B cell (primary cell): Measurements from ENCODE around the gene HLA-DQA1. TPM values are rescaled to one million over a fixed set of nuclear protein-coding genes. Genes with fewer than 3 reads are reported as not detected.

ENCODE experiments used
- ATAC-seq: fragments of 200-7000 bp; cut with Tn5 transposase; one replicate; pipeline ENCODE4 v1.10.0; 2021; ENCODE audit warnings: low read depth, mild to moderate bottlenecking, moderate number of reproducible peaks, moderate library complexity
- CTCF ChIA-PET: fragments of 350-600 bp; sonication (Branson Sonifier 250); formaldehyde crosslinking; loops from one replicate; lab custom pipeline; 2021; ENCODE audit warnings: antibody characterized with exemption, inconsistent platforms; lab: Charles Lee
- POLR2A ChIA-PET: fragments of 350-600 bp; sonication (Branson Sonifier 250); formaldehyde crosslinking; loops from one replicate; lab custom pipeline; 2021; ENCODE audit warnings: antibody characterized with exemption; lab: Charles Lee
- DNase-seq: peaks from one replicate; pipeline ENCODE4 v3.0.0; 2013
- H2AFZ ChIP-seq: 2 replicates; pipeline ENCODE4 v1.6.1; 2012; ENCODE audit warnings: mild to moderate bottlenecking, low read depth, low read length; ENCODE audit not compliant: insufficient read depth, poor library complexity, severe bottlenecking
- H3K27ac ChIP-seq, 2 donors: 1 replicate in 1 of 2; 2 replicates in 1 of 2; pipeline ENCODE4 v1.5.1; 2012 to 2013; ENCODE audit warnings: low read length in 2 of 2, mild to moderate bottlenecking in 2 of 2, moderate library complexity in 1 of 2
- H3K27me3 ChIP-seq, 4 experiments: fragments of 200-600 bp in 1 of 4; sonication (generic) in 1 of 4; replicated peaks in 1 of 4; 1 replicate in 2 of 4; 2 replicates in 2 of 4; pipeline versions ENCODE4 v1.6.1 to v1.7.0; 2013 to 2016; ENCODE audit warnings: low read length in 3 of 4, mild to moderate bottlenecking in 2 of 4, mixed read lengths in 1 of 4, moderate library complexity in 1 of 4; ENCODE audit not compliant: insufficient read depth in 4 of 4, control insufficient read depth in 3 of 4; ENCODE audit errors: control extremely low read depth in 1 of 4
- H3K36me3 ChIP-seq, 2 experiments: replicated peaks in 1 of 2; 1 replicate in 1 of 2; 2 replicates in 1 of 2; pipeline versions ENCODE4 v1.6.1 to v1.7.1; 2013; ENCODE audit warnings: low read length in 1 of 2; ENCODE audit not compliant: insufficient read depth in 2 of 2, control insufficient read depth in 1 of 2; ENCODE audit errors: control extremely low read depth in 1 of 2, extremely low read depth in 1 of 2
- H3K4me1 ChIP-seq, 2 donors: fragments of 200-600 bp in 1 of 2; sonication (generic) in 1 of 2; 1 replicate in 1 of 2; 2 replicates in 1 of 2; pipeline versions ENCODE4 v1.5.1 to v1.6.1; 2013 to 2017; ENCODE audit warnings: low read length in 2 of 2; ENCODE audit not compliant: control insufficient read depth in 2 of 2, insufficient read depth in 2 of 2
- H3K4me2 ChIP-seq: replicated peaks from 2 replicates; pipeline ENCODE3; 2012; ENCODE audit warnings: mild to moderate bottlenecking, low read depth, low read length; ENCODE audit not compliant: poor library complexity, severe bottlenecking
- H3K4me3 ChIP-seq, 5 experiments: fragments of 200-600 bp in 1 of 5; sonication (generic) in 1 of 5; 1 replicate in 3 of 5; 2 replicates in 2 of 5; pipeline versions ENCODE4 v1.5.1 to v1.7.0; 2011 to 2016; ENCODE audit warnings: low read length in 4 of 5, mild to moderate bottlenecking in 4 of 5, low read depth in 2 of 5, control low read depth in 1 of 5, moderate library complexity in 1 of 5; ENCODE audit not compliant: insufficient read depth in 1 of 5; ENCODE audit errors: control extremely low read depth in 1 of 5, extremely low read depth in 1 of 5
- H3K79me2 ChIP-seq: fragments of 200-600 bp; sonication (generic); one replicate; pipeline ENCODE4 v1.6.0; 2016; ENCODE audit warnings: low read length; ENCODE audit not compliant: control insufficient read depth, insufficient read depth
- H3K9ac ChIP-seq: fragments of 200-600 bp; sonication (generic); 2 replicates; pipeline ENCODE4 v1.6.1; 2017; ENCODE audit warnings: mild to moderate bottlenecking, low read length, moderate library complexity
- H3K9me3 ChIP-seq, 3 donors: one replicate each; pipeline versions ENCODE4 v1.6.1 to v1.7.1; 2013; ENCODE audit warnings: low read length in 2 of 3; ENCODE audit not compliant: control insufficient read depth in 2 of 3, insufficient read depth in 1 of 3; ENCODE audit errors: control extremely low read depth in 1 of 3
- H4K20me1 ChIP-seq: 2 replicates; pipeline ENCODE4 v1.6.0; 2012; ENCODE audit warnings: mild to moderate bottlenecking, low read length; ENCODE audit not compliant: insufficient read depth, control insufficient read depth, poor library complexity, severe bottlenecking
- H3K27ac Mint-ChIP-seq: one replicate; pipeline ENCODE4 v1.8.0; 2021; ENCODE audit warnings: mixed read lengths
- H3K27me3 Mint-ChIP-seq: one replicate; pipeline ENCODE4 v1.8.0; 2021; ENCODE audit warnings: mixed read lengths
- H3K4me1 Mint-ChIP-seq: one replicate; pipeline ENCODE4 v1.8.0; 2021; ENCODE audit warnings: mixed read lengths
- H3K4me3 Mint-ChIP-seq: one replicate; pipeline ENCODE4 v1.8.0; 2021; ENCODE audit warnings: mixed read lengths
- H3K9me3 Mint-ChIP-seq: one replicate; pipeline ENCODE4 v1.8.0; 2022; ENCODE audit warnings: mixed read lengths; ENCODE audit not compliant: insufficient read depth
- EZH2 ChIP-seq: IDR thresholded peaks from 2 replicates; pipeline ENCODE4 v1.6.1; 2012; ENCODE audit warnings: borderline replicate concordance, low read depth, mild to moderate bottlenecking, moderate library complexity, low read length; ENCODE audit not compliant: insufficient read depth, poor library complexity, severe bottlenecking
- WGBS: methylation state at CpG from one replicate; pipeline ENCODE4 v1.1.5; 2013; ENCODE audit warnings: missing lambda C conversion rate; ENCODE audit not compliant: insufficient coverage; 5-methylcytosine and 5-hydroxymethylcytosine counted together
- intact Hi-C: fragments of 100-400 bp; cut with micrococcal nuclease; formaldehyde crosslinking; loops from one replicate; pipeline ENCODE4 v1.10.0; 2022
- polyA plus RNA-seq: library from polyadenylated mRNA; depleted of rRNA; stranded (reverse); fragments of >200 nt; gene quantifications from 2 replicates; pipeline ENCODE4 v1.2.3, GENCODE V29; 2012
- total RNA-seq, 2 donors: library from RNA; stranded (reverse); fragments of 120-200 nt in 1 of 2; gene quantifications; 1 replicate in 1 of 2; 2 replicates in 1 of 2; pipeline versions ENCODE4 v1.2.3 to v1.2.4, GENCODE V29; 2013 to 2022
- TF ChIP-seq, protein P1 (sequence below): fragments of 200-600 bp; IDR thresholded peaks from one replicate; pipeline ENCODE4 v1.8.0; 2022; ENCODE audit warnings: antibody characterized with exemption, mild to moderate bottlenecking

Gene HLA-DQA1
- total and polyA plus RNA-seq, 2 donors (not counting 1 experiment from before 2014, with no cell fraction given): 486 to 489 TPM

DNA sequence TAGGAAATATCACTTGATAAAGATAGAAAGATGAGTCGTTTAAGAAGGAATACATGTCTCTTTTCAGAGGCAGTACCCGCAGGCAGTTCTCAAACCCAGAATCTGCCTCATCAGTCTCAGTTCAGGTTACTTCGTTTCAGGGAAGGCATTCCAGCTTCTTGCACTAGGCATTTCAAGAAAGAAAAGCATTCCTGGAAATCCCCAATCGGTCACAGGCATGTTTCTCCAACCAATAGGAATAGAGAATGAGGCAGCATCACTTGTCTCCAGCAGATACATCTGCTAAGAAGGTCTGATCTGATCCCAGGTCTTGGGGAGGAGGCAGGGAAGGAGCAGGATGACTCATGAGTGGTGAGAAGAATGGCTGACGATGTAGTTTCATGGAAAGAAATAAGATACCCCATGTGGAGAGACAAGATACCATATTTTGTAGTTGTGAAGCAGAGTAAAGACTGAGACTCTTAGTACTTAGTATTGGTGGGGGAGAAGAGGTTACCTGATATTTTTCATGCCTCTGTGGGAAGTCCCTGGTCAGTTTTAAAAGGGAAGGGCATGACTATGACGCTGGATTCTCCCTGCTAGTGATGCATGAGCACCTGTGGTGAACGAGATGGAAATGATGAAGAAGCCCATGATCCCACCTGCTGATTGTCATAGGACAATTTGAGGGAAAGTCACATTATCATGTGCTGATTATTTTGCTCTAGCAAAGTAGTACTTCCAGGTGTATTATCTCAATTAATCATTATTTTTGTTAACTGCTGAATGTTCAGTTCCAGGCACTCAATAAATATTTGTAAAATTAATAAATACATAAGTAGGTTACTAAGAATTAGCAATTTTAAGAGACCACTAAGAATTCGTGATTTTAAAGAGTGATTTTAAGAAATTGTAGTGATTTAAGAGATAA, 27.2 kb upstream of the HLA-DQA1 start:
- Mint-ChIP-seq H3K27me3 (no peaks in the 10 kb centered on the region), H3K4me3 (no peak overlapping the region), H3K4me1 (peaks cover 59% of the 10 kb centered on the region), H3K27ac (no peak overlapping the region), H3K9me3 (peaks cover 2% of the 10 kb centered on the region)
- Histone ChIP-seq H3K4me3 (peak overlapping the region in 4 of 5 experiments; percentile 25 to 41 (median 30)), H4K20me1 (no peaks in the 10 kb centered on the region), H3K27me3 (no peaks in the 10 kb centered on the region), H3K4me1 (peaks cover 47 to 53% of the 10 kb centered on the region in 2 donors), H3K9ac (peak overlapping the region; percentile 82), H3K27ac (peak overlapping the region; percentile 99 to 100), H2AFZ (no peak overlapping the region), H3K9me3 (no peaks in the 10 kb centered on the region), H3K79me2 (peaks cover 37% of the 10 kb centered on the region), H3K36me3 (no peaks in the 10 kb centered on the region), H3K4me2 (peak overlapping the region; percentile 76)
- peak; percentile 88 for ATAC-seq
- TF ChIP-seq EZH2: no peak
- TF ChIP-seq, protein P1, sequence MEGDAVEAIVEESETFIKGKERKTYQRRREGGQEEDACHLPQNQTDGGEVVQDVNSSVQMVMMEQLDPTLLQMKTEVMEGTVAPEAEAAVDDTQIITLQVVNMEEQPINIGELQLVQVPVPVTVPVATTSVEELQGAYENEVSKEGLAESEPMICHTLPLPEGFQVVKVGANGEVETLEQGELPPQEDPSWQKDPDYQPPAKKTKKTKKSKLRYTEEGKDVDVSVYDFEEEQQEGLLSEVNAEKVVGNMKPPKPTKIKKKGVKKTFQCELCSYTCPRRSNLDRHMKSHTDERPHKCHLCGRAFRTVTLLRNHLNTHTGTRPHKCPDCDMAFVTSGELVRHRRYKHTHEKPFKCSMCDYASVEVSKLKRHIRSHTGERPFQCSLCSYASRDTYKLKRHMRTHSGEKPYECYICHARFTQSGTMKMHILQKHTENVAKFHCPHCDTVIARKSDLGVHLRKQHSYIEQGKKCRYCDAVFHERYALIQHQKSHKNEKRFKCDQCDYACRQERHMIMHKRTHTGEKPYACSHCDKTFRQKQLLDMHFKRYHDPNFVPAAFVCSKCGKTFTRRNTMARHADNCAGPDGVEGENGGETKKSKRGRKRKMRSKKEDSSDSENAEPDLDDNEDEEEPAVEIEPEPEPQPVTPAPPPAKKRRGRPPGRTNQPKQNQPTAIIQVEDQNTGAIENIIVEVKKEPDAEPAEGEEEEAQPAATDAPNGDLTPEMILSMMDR: no peak
- ChIA-PET CTCF (interaction anchor here (1.1 kb wide), 1 partner anchor 12 kb away, joined by 7 read pairs; no protein-coding TSS in a partner anchor), POLR2A (interaction anchor here (0.8 to 3.2 kb wide), 8 partner anchors 8 to 57 kb away, joined by 3 to 34 read pairs (median 4); partner anchors contain the start of gene HLA-DQB1)
- peak; percentile 99 for DNase-seq
- WGBS: 0% methylated on average over 3 of the region's 8 CpGs
- intact Hi-C loops: loop anchor here (1.0 to 10.0 kb wide), 4 partner anchors 13 to 335 kb away; partner anchors contain the start of genes HLA-DMB, HLA-DQA1 and HLA-DQB1
